Neural cell (in vitro differentiated cells): ENCODE results near the gene SHROOM2. TPM values are rescaled to one million over a fixed set of nuclear protein-coding genes. Genes with fewer than 3 reads are reported as not detected.
"Not testable (repeated sequence)": the region's sequence is repeated elsewhere in the genome, so short reads cannot be mapped to it uniquely, and the experiment has no call there.

Source experiments
- H2AFZ ChIP-seq: fragments of 200-600, 300-800 bp; sonication (generic), shearing (Covaris generic); 2 replicates; pipeline ENCODE4 v1.6.0; 2014; ENCODE audit warnings: low read depth, mild to moderate bottlenecking, antibody characterized with exemption, low read length, moderate library complexity
- H3F3A ChIP-seq: fragments of 200-600 bp; shearing (Covaris generic); 2 replicates; pipeline ENCODE4 v1.6.1; 2016; ENCODE audit warnings: mild to moderate bottlenecking, moderate library complexity, mixed read lengths, antibody characterized with exemption, low read length; ENCODE audit not compliant: insufficient read depth, poor library complexity, severe bottlenecking
- H3K27ac ChIP-seq: fragments of 200-600, 300-800 bp; sonication (generic), shearing (Covaris generic); 2 replicates; pipeline ENCODE4 v1.5.1; 2014; ENCODE audit warnings: mild to moderate bottlenecking, low read length, moderate library complexity
- H3K27me3 ChIP-seq: fragments of 300-800, 200-600 bp; sonication (generic), shearing (Covaris generic); 2 replicates; pipeline ENCODE4 v1.6.0; 2014; ENCODE audit warnings: mild to moderate bottlenecking, low read depth, low read length, moderate library complexity; ENCODE audit not compliant: insufficient read depth
- H3K36me3 ChIP-seq: fragments of 300-800, 200-600 bp; sonication (generic), shearing (Covaris generic); 2 replicates; pipeline ENCODE4 v1.5.1; 2014; ENCODE audit warnings: mild to moderate bottlenecking, antibody characterized with exemption, low read length, moderate library complexity; ENCODE audit not compliant: insufficient read depth
- H3K4me2 ChIP-seq: fragments of 300-800, 200-600 bp; sonication (generic), shearing (Covaris generic); 2 replicates; pipeline ENCODE4 v1.6.0; 2014; ENCODE audit warnings: mild to moderate bottlenecking, low read length
- H3K4me3 ChIP-seq: fragments of 300-800, 200-600 bp; sonication (generic), shearing (Covaris generic); 2 replicates; pipeline ENCODE4 v1.5.1; 2014; ENCODE audit warnings: mild to moderate bottlenecking, low read length, moderate library complexity
- H3K79me2 ChIP-seq: fragments of 200-600 bp; shearing (Covaris generic); replicated peaks from 2 replicates; pipeline ENCODE4 v1.6.0; 2014; ENCODE audit warnings: mild to moderate bottlenecking, low read length, moderate library complexity; ENCODE audit not compliant: insufficient read depth
- H3K9ac ChIP-seq: fragments of 300-800, 200-600 bp; sonication (generic), shearing (Covaris generic); 2 replicates; pipeline ENCODE4 v1.6.1; 2016; ENCODE audit warnings: mild to moderate bottlenecking, low read length, mixed read lengths
- H3K9me2 ChIP-seq: fragments of 200-600 bp; shearing (Covaris generic); 2 replicates; pipeline ENCODE4 v1.6.1; 2016; ENCODE audit warnings: mild to moderate bottlenecking, low read length, mixed read lengths; ENCODE audit not compliant: insufficient read depth
- H3K9me3 ChIP-seq: fragments of 200-600, 300-800 bp; sonication (generic), shearing (Covaris generic); 2 replicates; pipeline ENCODE4 v1.6.1; 2016; ENCODE audit warnings: mild to moderate bottlenecking, mixed run types, low read length, moderate library complexity, mixed read lengths
- H4K20me1 ChIP-seq: fragments of 200-600 bp; shearing (Covaris generic); 2 replicates; pipeline ENCODE4 v1.6.1; 2016; ENCODE audit warnings: mild to moderate bottlenecking, mixed run types; ENCODE audit not compliant: insufficient read depth
- EP300 ChIP-seq: fragments of 450-650 bp; conservative IDR thresholded peaks from 2 replicates; pipeline ENCODE4 v1.6.1; 2014; ENCODE audit warnings: antibody characterized with exemption, mild to moderate bottlenecking, moderate library complexity; ENCODE audit not compliant: poor library complexity, severe bottlenecking
- EZH2 ChIP-seq: fragments of 200-600, 300-800 bp; shearing (Covaris generic), sonication (generic); IDR thresholded peaks from 2 replicates; pipeline ENCODE4 v1.6.1; 2014; ENCODE audit warnings: antibody characterized with exemption, low read length, borderline replicate concordance, mild to moderate bottlenecking; ENCODE audit not compliant: insufficient read depth, poor library complexity, severe bottlenecking
- POLR2AphosphoS5 ChIP-seq: IDR thresholded peaks from 2 replicates; pipeline ENCODE4 v1.6.1; 2012
- RAD21 ChIP-seq: fragments of 450-650 bp; conservative IDR thresholded peaks from 2 replicates; pipeline ENCODE4 v1.6.1; 2014; ENCODE audit warnings: antibody characterized with exemption, mild to moderate bottlenecking, moderate library complexity
- SMC3 ChIP-seq: fragments of 450-650 bp; conservative IDR thresholded peaks from 2 replicates; pipeline ENCODE4 v1.6.1; 2014; ENCODE audit warnings: antibody characterized with exemption, mild to moderate bottlenecking, moderate library complexity; ENCODE audit not compliant: poor library complexity
- TAF1 ChIP-seq: IDR thresholded peaks from 2 replicates; pipeline ENCODE4 v1.6.1; 2012; ENCODE audit warnings: low read depth
- polyA plus RNA-seq: library from polyadenylated mRNA; depleted of rRNA; stranded (reverse); fragments of >200 nt; gene quantifications from 2 replicates; pipeline ENCODE4 v1.2.3, GENCODE V29; 2014
- TF ChIP-seq, protein P1 (sequence below): IDR thresholded peaks from 2 replicates; pipeline ENCODE4 v1.6.1; 2012; ENCODE audit warnings: borderline replicate concordance
- TF ChIP-seq, protein P2 (sequence below): fragments of 450-650 bp; IDR thresholded peaks from 2 replicates; pipeline ENCODE4 v1.5.1; 2014; ENCODE audit warnings: antibody characterized with exemption, mild to moderate bottlenecking, moderate library complexity; ENCODE audit not compliant: poor library complexity, severe bottlenecking

Gene SHROOM2
- polyA plus RNA-seq, 1 donor from 2014 or later = 9.2 TPM

DNA sequence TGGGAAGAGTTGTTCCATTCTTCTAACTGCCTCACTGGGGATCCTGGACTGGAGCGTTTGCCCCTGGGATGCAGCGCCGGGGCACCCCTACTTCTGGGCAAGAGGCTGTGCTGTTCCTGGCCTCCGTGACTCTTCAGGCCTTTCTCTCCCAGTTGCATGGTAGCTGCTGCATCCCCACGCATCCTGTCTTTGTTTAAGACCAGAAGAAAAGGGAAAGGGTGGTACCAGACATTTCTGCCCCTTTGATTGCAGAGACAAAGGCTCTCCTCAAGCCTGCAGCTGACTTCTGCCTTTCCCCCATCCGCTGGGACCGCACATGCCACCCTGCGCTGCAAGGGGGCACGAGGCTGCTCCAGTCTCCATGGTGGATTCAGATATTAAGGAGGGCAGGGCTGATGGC, 70.4 kb downstream of the SHROOM2 start:
- Histone ChIP-seq H3K4me3 (no peak overlapping the region), H3K27me3 (no peaks in the 10 kb centered on the region), H3K9me3 (no peaks in the 10 kb centered on the region), H2AFZ (no peak overlapping the region), H3K9me2 (no peaks in the 10 kb centered on the region), H3K27ac (no peak overlapping the region), H3K36me3 (no peaks in the 10 kb centered on the region), H3F3A (no peaks in the 10 kb centered on the region), H3K9ac (no peak overlapping the region), H4K20me1 (no peaks in the 10 kb centered on the region), H3K4me2 (no peak overlapping the region), H3K79me2 (no peaks in the 10 kb centered on the region)
- TF ChIP-seq EP300 = no peak
- no peak for TF ChIP-seq RAD21
- TF ChIP-seq, protein P1, sequence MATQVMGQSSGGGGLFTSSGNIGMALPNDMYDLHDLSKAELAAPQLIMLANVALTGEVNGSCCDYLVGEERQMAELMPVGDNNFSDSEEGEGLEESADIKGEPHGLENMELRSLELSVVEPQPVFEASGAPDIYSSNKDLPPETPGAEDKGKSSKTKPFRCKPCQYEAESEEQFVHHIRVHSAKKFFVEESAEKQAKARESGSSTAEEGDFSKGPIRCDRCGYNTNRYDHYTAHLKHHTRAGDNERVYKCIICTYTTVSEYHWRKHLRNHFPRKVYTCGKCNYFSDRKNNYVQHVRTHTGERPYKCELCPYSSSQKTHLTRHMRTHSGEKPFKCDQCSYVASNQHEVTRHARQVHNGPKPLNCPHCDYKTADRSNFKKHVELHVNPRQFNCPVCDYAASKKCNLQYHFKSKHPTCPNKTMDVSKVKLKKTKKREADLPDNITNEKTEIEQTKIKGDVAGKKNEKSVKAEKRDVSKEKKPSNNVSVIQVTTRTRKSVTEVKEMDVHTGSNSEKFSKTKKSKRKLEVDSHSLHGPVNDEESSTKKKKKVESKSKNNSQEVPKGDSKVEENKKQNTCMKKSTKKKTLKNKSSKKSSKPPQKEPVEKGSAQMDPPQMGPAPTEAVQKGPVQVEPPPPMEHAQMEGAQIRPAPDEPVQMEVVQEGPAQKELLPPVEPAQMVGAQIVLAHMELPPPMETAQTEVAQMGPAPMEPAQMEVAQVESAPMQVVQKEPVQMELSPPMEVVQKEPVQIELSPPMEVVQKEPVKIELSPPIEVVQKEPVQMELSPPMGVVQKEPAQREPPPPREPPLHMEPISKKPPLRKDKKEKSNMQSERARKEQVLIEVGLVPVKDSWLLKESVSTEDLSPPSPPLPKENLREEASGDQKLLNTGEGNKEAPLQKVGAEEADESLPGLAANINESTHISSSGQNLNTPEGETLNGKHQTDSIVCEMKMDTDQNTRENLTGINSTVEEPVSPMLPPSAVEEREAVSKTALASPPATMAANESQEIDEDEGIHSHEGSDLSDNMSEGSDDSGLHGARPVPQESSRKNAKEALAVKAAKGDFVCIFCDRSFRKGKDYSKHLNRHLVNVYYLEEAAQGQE = no peak
- TF ChIP-seq EZH2 = no peak
- no peak for TF ChIP-seq POLR2AphosphoS5
- TF ChIP-seq, protein P2, sequence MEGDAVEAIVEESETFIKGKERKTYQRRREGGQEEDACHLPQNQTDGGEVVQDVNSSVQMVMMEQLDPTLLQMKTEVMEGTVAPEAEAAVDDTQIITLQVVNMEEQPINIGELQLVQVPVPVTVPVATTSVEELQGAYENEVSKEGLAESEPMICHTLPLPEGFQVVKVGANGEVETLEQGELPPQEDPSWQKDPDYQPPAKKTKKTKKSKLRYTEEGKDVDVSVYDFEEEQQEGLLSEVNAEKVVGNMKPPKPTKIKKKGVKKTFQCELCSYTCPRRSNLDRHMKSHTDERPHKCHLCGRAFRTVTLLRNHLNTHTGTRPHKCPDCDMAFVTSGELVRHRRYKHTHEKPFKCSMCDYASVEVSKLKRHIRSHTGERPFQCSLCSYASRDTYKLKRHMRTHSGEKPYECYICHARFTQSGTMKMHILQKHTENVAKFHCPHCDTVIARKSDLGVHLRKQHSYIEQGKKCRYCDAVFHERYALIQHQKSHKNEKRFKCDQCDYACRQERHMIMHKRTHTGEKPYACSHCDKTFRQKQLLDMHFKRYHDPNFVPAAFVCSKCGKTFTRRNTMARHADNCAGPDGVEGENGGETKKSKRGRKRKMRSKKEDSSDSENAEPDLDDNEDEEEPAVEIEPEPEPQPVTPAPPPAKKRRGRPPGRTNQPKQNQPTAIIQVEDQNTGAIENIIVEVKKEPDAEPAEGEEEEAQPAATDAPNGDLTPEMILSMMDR = no peak
- no peak for TF ChIP-seq SMC3

DNA sequence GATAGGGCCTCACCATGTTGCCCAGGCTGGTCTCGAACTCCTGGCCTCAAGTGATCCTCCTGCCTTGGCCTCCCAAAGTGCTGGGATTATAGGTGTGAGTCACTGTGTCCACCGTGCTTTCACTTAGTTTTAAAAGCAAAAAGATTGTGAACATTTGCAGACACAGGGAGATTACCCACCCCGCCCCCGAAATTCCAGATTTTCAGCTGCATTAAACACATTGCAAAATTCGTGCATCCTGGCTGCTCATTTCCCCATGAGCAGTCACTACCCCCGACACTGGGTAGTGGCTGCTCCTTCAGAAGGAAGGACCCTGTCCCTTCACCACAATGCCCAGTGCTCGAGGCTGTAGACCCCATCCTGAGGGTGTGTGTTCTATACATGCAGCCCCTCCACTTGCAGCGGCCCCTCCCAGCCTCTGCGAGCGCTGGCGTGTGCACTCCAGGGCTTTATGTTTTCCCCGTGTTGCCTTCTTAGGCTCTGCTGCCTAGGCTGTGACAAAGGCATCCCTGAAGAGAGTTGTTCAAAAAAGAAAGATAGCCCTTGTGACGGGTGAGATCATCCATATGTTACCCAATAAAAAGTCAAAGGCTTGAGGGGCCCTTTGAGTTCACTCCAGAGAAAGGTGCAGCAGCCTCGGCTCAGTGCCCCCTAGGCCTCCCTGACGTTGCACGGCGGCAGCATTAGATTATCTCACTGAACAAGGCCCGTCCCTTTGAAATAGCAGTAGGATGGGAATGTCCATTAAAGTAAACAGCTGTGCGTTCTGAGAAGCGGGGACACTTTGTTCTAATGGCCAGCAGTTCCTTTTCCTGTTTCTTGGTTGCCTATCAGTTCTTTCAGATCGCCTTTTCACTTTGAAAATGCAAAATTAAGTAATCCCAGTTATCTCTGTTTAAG, 71.6 kb downstream of the SHROOM2 start:
- Histone ChIP-seq H3K9me3 (no peaks in the 10 kb centered on the region), H3F3A (no peaks in the 10 kb centered on the region), H3K9me2 (no peaks in the 10 kb centered on the region), H4K20me1 (no peaks in the 10 kb centered on the region), H3K79me2 (no peaks in the 10 kb centered on the region), H3K27me3 (no peaks in the 10 kb centered on the region), H3K36me3 (no peaks in the 10 kb centered on the region), H3K27ac (no peak overlapping the region), H3K4me2 (no peak overlapping the region), H3K4me3 (no peak overlapping the region), H3K9ac (no peak overlapping the region), H2AFZ (no peak overlapping the region)
- TF ChIP-seq POLR2AphosphoS5 = no peak
- TF ChIP-seq RAD21 = no peak
- TF ChIP-seq EP300 = no peak
- no peak for TF ChIP-seq SMC3
- TF ChIP-seq TAF1 = no peak
- TF ChIP-seq, protein P2 = no peak

DNA sequence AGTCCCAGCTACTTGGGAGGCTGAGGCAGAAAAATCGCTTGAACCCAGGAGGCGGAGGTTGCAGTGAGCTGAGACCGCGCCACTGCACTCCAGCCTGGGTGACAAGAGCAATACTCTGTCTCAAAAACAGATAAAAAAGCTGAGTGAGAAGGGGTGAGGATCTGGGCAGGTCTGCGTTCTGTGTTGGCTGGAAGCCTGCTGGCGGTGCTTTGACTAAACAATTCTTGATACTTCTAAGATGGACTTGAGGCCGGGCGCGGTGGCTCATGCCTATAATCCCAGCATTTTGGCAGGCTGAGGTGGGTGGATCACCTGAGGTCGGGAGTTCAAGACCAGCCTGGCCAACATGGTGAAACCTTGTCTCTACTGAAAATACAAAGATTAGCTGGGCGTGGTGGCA, 72.5 kb downstream of the SHROOM2 start:
- H3K27me3 ChIP-seq, H3K9ac ChIP-seq, H2AFZ ChIP-seq, H3K36me3 ChIP-seq, H4K20me1 ChIP-seq, H3K9me2 ChIP-seq, H3K4me3 ChIP-seq, H3K27ac ChIP-seq, H3K4me2 ChIP-seq, H3K9me3 ChIP-seq, H3K79me2 ChIP-seq, H3F3A ChIP-seq: not testable (repeated sequence)
